Activated CD8-positive, alpha-beta memory T cell treated with anti-CD3 and anti-CD28 coated beads for 48 hours (primary cell): Measurements from ENCODE around the gene CYP46A1.

Experiments
- DNase-seq, 3 experiments: peaks; one replicate each; pipeline ENCODE4 v3.0.0-alpha.2; 2020; ENCODE audit warnings: low read depth in 2 of 3, low spot score in 2 of 3

The CYP46A1 gene

DNA sequence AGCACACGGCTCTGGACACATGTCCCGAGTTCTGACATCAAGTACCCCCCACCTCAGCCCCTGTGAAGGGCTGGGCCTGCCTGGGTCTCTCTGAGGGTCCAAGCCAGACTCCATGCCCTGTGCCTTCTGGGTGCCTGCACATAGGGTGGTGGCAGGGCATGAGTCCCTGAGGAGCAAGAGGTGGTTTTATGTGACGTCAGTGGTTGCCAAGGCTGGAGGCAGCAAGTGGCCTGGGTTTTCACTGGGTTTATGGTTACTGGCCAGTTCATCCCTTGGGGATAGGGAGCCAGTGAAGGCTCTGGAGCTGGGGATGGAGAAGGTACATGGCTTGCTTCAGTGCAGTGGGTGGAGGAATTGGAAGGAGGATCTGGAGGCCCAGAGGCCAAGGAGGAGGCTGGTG is 58.0 kb downstream of the CYP46A1 start:
- no peak for DNase-seq

GRCh38 chr14:99742509-99743487 is 58.7 kb downstream of the CYP46A1 start:
- no peak for DNase-seq

DNA sequence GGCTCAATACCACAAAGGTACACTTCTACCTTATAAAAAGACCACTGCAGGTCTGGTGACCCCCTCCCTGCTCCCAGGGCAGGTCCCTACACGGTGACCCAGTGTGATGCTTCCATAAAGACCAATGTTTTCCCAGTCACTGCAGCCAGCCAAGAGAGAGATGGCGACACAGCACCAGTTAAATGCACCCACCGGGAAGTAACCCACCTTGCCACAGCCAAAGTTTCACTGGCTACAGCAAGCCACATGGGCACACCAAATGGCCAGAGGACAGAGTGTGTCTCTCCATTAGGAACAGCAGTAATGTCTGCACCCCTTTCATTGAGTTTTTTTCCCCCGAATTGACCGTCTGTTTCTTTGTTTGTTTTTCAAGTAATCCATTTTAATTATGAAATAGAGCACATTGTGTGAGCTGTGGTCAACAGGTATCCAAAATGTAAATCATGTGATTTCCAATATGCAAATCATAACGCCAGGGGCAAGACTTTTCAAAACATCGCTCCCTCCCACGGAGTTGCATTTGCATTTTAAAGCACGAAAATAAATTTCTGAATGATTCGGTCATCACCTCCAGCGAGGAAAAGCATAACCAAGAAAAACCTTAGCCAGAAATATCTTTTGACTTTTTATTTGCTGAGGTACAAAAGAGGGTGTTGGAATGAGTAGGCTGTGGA is 60.2 kb downstream of the CYP46A1 start:
- no peak for DNase-seq

DNA sequence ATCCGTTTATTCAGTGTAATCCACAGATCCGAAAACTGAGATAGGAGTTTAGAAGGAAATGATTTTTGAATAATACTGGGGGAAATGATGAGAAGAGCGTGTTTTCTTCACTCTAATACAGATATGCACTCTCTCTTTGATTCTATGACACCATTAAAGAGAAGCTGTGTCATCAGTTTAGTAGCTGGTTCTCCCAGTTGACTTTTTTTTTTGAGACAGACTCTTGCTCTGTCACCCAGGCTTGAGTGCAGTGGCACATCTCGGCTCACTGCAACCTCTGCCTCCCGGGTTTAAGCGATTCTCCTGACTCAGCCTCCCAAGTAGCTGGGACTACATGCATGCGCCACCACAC is 60.8 kb downstream of the CYP46A1 start:
- DNase-seq = no peak

DNA sequence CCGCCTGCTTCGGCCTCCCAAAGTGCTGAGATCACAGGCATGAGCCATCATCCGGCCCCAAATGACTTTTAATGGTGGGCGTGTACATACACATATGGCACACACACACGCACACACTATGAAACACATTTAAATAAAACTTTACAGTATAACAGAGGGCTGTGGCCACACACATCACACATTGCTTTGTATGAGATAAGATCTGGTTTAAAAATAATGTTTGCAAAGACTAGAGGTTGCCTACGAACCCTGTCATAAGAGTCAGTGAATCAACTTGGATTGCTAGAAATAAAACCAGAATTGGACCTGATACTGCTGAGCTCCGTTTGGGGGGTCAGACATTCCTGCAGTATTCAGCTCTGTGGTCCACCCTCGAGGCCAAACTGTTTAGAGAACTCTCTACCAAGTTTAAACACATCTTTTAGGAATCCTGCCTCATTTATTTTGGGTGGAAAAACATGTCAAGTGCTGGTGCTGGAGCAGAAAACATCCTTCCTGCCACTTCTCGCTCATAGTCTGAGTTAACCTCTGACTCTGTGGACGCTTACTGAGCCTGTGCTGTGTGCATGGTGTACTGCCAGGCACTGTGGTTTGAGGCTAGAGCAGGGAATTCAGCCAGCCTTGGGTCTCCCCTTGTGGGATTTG is 61.3 kb downstream of the CYP46A1 start:
- no peak for DNase-seq

- no peak for DNase-seq
Observed at GRCh38 chr14:99747167-99747566, 63.1 kb downstream of the CYP46A1 start.

- DNase-seq = no peak
Observed at GRCh38 chr14:99747582-99748330, 63.7 kb downstream of the CYP46A1 start.

DNA sequence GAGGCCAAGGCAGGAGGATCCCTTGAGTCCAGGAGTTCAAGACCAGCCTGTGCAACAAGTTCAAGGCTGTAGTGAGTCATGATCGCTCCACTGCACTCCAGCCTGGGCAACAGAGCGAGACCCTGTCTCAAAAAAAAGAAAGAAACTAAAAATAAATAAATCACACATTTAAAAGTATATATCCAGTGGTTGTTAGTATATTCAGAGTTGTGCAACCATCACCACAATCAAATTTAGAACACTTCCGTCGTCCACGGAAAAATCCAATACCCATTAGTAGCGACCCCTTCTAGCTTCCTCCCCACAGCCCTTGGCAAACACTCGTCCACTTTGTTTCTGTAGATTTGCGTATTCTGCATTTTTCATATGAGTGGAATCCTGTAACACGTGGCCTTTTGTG is 64.4 kb downstream of the CYP46A1 start:
- DNase-seq = no peak

DNA sequence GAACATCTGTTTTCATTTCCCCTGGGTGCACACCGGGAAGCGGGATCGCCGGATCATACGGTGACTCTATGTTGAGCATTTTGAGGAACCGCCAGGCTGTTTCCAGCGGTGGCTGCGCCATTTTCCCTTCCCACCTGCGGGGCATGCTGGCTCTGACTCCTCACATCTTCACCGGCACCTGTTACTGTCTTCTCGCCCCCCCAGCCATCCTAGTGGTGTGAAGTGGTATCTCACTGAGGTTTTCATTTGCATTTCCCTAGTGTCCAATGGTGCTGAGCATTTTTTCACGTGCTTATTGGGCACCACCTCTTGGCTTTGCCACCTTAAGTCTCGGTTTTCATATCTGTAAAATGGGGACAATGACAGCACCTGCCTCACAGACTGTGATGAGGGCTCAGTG is 65.0 kb downstream of the CYP46A1 start:
- no peak for DNase-seq

DNA sequence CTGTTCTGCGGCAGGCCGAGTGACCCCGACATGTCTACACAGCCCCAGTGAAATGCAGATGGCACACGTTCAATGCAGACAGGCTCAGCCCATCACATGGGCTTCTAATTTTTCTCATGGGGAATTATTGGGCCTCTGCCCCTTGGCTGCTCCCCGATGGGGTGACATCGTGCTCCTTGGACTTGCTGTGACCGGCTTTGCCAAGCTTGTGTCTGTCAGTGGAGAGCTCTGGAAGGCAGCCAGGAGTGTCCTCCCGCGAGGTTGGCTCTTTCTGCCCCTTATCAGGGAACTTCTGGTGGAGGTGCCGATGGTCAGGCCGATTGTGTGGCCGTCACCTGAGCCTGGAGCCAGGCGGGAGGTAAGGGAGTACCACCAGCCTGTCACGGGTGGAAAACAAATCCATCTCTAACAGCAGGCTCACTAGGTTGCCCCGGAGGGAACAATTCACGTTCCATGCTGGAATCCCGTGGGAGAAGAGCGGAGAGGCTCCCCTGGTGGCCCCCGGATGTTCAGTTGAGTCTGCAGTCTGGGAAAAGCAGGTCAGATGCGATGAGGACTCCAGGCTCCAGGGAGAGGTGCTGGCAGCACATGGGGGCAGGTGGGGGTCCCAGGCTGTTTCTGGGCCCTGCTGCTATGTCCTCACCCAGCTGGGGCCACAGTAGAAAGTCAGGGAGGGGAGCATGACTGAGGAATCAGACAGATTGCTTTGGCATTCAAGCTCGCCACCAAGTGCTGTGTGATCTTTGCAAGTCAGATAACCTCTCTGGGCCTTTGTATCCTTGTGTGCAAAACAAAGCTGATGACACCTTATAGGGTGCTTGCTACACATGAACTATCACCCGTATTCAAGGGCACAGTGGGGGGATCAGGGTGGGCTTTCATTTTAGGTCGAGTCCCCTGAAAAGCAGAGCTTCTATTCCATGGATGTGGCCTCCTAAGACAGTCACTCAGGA is 65.9 kb downstream of the CYP46A1 start:
- no peak for DNase-seq

DNA sequence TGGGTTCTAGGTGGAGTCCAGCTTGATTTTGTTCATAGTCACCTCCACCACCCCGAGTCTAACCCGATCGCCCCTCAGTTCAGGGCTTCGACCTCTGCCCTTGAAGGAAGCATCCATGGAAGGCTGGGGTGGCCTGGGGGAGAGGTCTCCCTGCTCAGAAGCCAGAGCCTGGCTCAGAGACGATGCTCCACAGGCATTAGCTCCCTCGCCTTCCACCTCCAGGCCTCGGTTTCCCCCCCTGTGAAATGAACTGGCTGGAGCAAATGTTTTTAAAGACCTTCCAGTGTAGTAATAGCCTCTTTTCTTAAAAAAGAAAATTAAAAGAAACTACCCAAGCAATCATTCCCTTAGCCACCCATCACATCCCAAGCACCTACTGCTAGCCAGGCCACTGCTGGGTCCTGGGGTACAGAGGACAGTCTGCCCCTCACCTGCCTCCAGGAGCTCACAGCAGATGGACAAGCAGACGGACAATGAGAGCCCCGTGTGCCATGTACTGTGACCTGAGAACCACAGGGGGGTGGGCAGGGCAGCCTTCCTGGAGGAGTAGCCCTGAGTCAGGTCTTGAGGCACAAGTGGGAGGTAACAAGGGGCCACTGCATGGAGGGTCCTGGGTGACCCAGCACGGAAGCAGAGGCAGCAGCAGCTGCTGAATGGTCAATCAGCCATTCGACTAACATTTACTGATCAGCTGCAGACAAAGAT is 66.8 kb downstream of the CYP46A1 start:
- DNase-seq = no peak

- DNase-seq = no peak
Observed at GRCh38 chr14:99751539-99752485, 67.7 kb downstream of the CYP46A1 start.

DNA sequence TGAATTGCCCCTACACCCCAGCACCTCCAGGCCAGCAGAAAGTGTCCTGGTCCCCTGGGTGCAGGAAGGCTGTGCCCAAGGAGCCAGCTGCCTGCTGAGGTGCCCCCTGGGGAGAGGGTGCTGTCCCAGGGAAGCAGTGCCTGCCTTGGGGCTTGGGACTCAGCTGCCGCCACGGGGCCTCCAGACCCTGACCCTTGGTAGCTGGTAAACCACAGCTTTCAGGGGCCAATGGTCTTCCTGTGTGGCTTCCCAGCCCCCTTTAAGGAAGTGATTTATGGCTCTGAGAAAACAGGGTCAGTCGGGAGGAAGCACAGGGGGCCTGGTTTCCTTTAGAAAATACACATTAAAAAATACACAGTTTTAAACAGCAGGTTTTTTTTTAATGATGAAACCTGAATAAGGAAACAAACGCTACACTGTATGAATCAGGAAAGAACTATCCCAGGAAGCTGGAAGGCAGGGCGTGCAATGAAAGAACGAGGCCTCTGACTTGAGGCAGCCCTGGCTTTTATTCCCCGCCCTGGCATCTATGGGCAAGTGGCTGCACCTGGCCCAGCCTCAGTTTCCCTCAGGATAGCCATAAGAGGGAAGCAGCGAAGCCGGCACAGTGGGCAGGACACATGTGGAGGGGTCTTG is 68.5 kb downstream of the CYP46A1 start:
- no peak for DNase-seq

GRCh38 chr14:99753225-99754140 is 69.4 kb downstream of the CYP46A1 start:
- DNase-seq = no peak

DNA sequence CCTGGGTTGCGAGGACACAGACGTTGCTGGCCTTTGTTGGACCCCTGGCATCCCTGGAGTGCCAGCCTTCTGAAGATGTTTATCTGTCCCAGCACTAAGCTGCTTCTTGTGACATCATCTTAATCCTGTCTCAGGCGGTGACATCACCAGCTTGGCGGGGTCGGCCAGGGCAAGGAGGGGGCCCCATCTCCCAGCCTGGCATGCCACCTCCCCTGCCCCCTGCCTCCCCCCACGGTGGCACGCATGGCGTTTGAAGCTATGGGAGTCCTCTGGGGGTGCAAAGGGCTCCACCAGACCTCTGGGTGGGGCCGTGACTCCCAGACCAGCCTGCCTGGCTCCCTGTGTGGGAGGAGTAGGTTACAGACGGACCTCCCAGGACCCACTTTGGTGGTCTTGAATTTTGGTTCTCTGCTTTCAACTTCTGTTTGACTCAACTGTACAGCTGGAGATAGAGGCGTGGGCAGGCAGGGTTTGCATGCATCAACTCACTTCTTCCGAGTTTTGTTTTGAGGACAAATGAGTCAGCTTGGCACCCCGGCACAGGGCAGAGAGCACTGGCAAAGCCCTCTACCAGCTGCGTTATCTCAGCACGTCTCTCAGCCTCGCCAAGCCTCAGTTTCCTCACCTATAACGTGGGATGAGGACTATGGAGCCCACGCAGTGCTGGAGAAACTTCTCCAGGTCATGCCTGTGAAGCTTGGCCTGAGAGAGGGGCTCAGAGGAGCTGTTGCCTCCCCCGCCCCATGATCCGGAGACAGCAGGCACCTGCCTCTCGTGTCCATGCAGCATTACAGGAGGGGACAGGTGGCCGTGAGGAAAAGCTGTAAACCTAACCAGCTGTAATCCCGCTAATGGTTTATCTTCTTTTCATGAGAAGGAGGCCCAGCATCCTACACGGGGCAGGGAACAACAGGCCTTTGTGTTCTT is 70.3 kb downstream of the CYP46A1 start:
- no peak for DNase-seq

DNA sequence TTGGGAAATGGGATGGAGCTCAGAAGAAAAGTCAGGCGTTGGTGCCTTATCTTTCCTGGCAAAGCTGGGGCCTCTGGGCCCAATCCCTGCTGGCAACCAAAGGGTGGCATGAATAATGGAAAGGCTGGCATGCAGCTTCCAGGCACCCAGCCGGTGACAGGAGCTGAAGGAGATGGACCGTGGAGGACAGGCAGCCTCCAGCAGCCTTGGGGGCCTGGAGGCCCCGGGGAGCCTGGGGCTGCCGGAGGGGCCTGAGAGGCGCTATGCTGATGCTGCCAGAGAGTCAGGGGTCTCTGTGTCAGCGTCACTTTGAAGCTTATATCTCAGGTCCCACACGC is 70.9 kb downstream of the CYP46A1 start:
- no peak for DNase-seq
